ENCODE results near the gene B3GAT3.
"Not testable (repeated sequence)": the region's sequence is repeated elsewhere in the genome, so short reads cannot be mapped to it uniquely, and the experiment has no call there.

Gene B3GAT3

GRCh38 chr11:62621567-62622470 lies at the start of gene B3GAT3:
Gene B3GAT3 (minus strand): TSS chr11:62621986. CDS start chr11:62621947, 39 bp downstream.
- DNase-seq (ENCODE audit: low spot score): peak; percentile 99

DNA sequence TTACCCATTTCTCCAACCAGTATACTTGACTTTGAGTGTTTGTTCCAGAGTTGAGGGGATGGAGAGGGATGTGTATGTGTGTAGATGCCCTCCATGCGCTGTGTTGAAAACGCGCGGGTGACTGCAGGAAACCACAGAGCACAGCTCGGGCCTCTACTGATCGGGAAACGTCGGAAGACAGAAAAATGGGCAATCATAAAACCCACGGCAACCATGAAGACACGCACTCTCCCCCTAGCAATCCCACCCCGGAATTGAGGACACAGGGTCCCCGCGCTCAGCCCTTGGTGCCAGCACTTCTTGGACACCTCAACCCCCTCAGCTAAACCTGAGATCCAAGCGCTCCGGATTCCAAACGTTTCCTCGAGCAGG lies 49.4 kb upstream of the B3GAT3 start:
- no peak for DNase-seq (ENCODE audit: low spot score)

- no peak for DNase-seq (ENCODE audit: low spot score)
Measured at GRCh38 chr11:62669420-62670161, 47.8 kb upstream of the B3GAT3 start.

DNA sequence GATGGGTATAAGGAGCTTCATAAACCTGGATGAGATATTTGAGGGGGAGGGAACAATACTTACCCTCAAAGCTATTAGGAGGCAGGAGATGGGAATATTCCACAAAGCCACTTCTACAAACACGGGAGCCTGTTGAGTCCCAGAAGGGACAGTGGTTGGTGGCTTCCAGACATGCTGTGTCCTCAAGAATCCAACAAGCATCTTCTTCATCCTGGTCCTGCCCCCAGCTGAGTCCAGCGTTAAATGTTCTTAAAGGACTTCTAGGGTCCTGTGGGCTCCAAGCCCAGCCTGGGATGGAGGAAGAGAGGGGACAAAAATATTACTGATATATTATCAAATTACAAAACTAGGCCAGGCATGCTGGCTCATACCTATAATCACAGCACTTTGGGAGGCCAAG lies 45.7 kb upstream of the B3GAT3 start:
- no peak for DNase-seq (ENCODE audit: low spot score)

GRCh38 chr11:62666259-62666926 lies 44.6 kb upstream of the B3GAT3 start:
- DNase-seq (ENCODE audit: low spot score): no peak

GRCh38 chr11:62665599-62666258 lies 43.9 kb upstream of the B3GAT3 start:
- no peak for DNase-seq (ENCODE audit: low spot score)

GRCh38 chr11:62665075-62665598 lies 43.4 kb upstream of the B3GAT3 start, which contains the start of the genes C11orf98 and CSKMT:
Gene C11orf98 (minus strand): TSS chr11:62665210. CDS start chr11:62665169, 41 bp downstream.
Gene CSKMT (plus strand): TSS chr11:62665312. CDS start chr11:62665880, 568 bp downstream.
- peak; percentile 97 for DNase-seq (ENCODE audit: low spot score)

GRCh38 chr11:62664405-62665074 lies 42.8 kb upstream of the B3GAT3 start:
- DNase-seq (ENCODE audit: low spot score): peak; percentile 62

DNA sequence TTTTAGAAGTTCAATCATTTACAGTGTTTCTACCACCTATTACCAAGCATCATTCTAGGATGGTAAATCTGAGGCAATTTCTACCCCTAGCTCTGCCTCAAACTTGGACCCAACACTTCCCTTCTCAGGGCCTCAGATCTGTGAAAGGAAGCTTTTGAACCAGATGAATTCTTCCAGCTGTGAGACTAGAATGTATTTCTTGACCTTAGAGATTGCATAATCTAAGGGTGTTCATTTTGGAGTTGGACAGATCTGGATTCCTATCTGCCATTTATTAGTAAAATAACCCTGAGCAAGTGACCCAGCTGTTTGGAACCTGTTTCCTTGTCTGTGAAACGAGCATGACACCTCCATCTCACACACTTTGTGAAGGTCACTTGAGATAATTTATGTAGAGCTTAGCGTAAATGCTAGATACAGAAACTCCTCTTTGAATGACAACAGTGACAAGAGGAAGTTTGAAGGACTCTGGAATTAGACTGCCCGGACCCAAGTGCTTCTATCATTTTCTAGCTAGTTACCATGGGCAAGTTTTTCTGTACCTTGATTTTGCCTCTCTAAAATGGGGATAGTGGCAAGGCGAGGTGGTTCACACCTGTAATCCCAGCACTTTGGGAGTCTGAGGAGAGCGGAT lies 35.1 kb upstream of the B3GAT3 start:
- DNase-seq (ENCODE audit: low spot score): no peak

GRCh38 chr11:62654297-62654696 lies 32.5 kb upstream of the B3GAT3 start:
- no peak for DNase-seq (ENCODE audit: low spot score)

- no peak for DNase-seq (ENCODE audit: low spot score)
Measured at GRCh38 chr11:62652161-62653006, 30.6 kb upstream of the B3GAT3 start.

DNA sequence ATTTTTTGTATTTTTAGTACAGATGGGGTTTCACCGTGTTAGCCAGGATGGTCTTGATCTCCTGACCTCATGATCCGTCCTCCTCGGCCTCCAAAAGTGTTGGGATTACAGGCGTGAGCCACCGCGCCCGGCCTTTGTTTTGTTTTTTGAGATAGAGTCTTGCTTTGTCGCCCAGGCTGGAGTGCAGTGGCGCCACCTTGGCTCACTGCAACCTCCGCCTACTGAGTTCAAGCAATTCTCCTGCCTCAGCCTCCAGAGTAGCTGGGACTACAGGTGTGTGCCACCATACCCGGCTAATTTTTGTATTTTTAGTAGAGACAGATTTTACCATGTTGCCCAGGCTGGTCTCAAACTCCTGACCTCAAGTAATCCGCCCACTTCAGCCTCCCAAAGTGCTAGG lies 28.5 kb upstream of the B3GAT3 start:
- not testable (repeated sequence) for DNase-seq (ENCODE audit: low spot score)

- no peak for DNase-seq (ENCODE audit: low spot score)
Measured at GRCh38 chr11:62649486-62649885, 27.7 kb upstream of the B3GAT3 start.

GRCh38 chr11:62648967-62649364 lies 27.2 kb upstream of the B3GAT3 start:
- no peak for DNase-seq (ENCODE audit: low spot score)

DNA sequence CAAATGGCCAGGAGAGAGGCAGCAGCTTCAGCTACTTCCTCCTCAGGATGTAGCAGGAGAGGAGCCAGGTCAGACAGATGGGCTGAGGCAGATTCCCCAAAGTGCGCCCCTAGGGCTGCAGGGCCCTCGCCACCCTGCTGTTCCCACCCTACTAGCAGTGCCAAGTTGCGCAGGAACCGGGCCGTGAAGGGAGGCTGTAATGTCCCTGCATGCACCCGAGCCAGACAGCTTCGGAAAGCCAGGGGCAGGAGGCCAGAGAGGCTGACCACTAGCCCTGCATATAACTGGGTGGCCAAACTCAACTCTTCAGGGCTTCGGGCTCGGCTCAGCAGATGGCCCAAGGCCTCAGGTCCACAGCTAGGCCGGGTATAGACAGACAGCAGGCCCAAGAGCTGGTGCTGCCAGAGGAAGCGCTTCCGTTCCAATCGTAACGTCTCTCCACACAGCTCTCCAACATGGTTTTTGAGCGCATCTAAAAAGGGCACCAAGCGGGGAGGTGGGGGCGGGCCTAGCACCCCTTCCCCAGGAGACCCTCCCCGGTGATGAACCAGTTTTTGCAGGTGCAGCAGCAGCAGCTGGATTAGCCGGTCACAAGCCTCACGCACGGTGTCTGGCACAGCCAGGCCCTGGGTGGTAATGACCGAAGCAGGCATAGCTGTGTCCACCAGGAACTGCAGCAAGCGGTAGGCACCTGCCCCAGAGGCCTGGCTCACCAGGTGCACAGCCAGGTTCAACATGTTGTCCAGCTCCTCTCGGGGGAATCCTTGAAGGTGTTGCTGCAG lies 26.6 kb upstream of the B3GAT3 start:
- no peak for DNase-seq (ENCODE audit: low spot score)

DNA sequence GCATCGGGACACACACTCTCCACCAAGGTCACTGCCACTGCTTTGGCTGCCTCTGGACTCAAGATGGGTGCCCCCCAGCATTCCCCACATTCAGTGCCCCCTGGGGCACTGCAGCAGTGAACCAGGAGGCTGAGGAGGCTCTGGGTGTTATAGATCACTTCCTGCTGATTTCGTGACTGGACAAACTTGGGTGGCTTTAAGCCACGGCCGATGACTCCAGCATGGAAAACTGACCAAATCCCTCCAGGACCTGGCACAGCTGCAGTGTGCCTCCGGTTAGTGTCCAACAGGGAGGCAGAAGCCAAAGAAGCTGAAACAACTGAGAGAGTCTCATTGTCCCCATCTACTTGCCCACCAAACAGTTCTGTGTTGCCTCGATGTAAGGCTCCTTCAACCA lies 25.8 kb upstream of the B3GAT3 start:
- DNase-seq (ENCODE audit: low spot score): no peak

DNA sequence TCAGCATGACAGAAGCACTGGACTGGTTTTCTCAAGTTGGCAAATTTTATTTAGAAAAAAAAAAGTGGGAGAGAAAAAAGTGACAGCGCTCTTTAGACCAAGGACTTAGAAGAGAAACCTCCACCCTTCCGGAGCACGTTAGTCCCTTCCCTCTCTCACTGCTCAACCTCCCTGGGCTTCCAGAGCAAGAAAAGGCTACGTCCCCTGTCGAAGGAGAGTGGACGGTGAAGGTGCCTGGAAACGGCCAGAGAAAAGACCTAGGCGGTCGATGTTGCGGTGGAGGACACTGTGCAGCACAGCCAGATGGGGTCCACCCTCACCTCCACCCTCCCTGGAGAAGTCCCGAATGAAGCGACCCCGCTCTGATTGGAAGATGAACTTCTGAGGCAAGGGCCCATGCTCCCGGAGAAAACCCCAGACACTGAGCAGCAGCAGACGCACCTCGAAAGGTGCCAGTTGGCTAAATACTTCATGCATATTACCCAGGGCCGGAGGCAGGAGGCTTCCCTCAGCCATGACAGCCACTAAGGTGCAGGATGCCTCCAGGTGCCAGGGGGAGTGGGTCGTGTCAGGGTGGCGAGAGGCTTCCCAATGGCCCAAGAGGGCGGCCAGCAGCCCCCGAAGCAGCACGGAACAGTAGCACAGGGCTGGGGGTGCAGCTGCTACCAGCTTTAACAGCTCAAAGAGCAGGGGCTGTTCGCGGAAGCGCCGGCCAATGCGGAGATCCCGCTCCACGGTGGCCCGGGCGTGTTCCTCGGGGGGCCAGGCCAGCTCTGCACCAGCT lies 25.2 kb upstream of the B3GAT3 start:
- DNase-seq (ENCODE audit: low spot score): no peak

All from iPS-NIHi11 (cell line).